K562 (cell line): ENCODE data around the gene PRKAR2B. TPM values are rescaled to one million over a fixed set of nuclear protein-coding genes. Genes with fewer than 3 reads are reported as not detected.
A peak's percentile ranks its signal among the peaks of the same experiment; 100 is the strongest.

Experiments
- ETV5 ChIP-seq: sonication (generic); formaldehyde crosslinking; IDR thresholded peaks from 2 replicates; pipeline ENCODE4 v1.4.0; 2020; ENCODE audit warnings: low read depth, mild to moderate bottlenecking, missing genetic modification reagents
- HDAC8 ChIP-seq: fragments of 450-650 bp; IDR thresholded peaks from 2 replicates; pipeline ENCODE4 v1.6.1; 2016; ENCODE audit warnings: mild to moderate bottlenecking, missing genetic modification characterization, moderate library complexity, missing compliant biosample characterization
- HLTF ChIP-seq: fragments of 450-650 bp; IDR thresholded peaks from 2 replicates; pipeline ENCODE4 v1.6.1; 2016
- PTBP1 ChIP-seq: fragments of 200-400 bp; formaldehyde crosslinking; IDR thresholded peaks from 2 replicates; pipeline ENCODE4 v1.6.1; 2017; ENCODE audit warnings: low read depth, low read length
- RAD21 ChIP-seq, 2 experiments: fragments of 250-450 bp in 1 of 2; fragments of 450-650 bp in 1 of 2; sonication (Bioruptor Pico) in 1 of 2; formaldehyde crosslinking in 1 of 2; IDR thresholded peaks in 1 of 2; conservative IDR thresholded peaks in 1 of 2; 2 replicates each; pipeline versions ENCODE4 v1.4.0 to v1.8.0; 2020 to 2022; ENCODE audit warnings: mild to moderate bottlenecking in 2 of 2, moderate library complexity in 1 of 2
- RCOR1 ChIP-seq, 2 experiments: IDR thresholded peaks; 2 replicates each; pipeline ENCODE4 v1.6.1; 2012; ENCODE audit warnings: low read depth in 2 of 2, low read length in 2 of 2, borderline replicate concordance in 1 of 2, improper control_type of control experiment in 1 of 2
- RHOXF2B ChIP-seq: fragments of 250-450 bp; sonication (Bioruptor Pico); conservative IDR thresholded peaks from 2 replicates; pipeline ENCODE4 v1.5.1; 2021
- TEAD4 ChIP-seq, 2 experiments: sonication (generic) in 1 of 2; formaldehyde crosslinking in 1 of 2; IDR thresholded peaks; 2 replicates each; pipeline versions ENCODE4 v1.6.1 to v1.8.0; 2012 to 2022; ENCODE audit warnings: borderline replicate concordance in 1 of 2, inconsistent platforms in 1 of 2, low read length in 1 of 2, mild to moderate bottlenecking in 1 of 2, missing genetic modification reagents in 1 of 2
- ZNF75A ChIP-seq: fragments of 450-650 bp; formaldehyde crosslinking; IDR thresholded peaks from 2 replicates; pipeline ENCODE4 v1.4.0; 2020; ENCODE audit warnings: mild to moderate bottlenecking
- polyA plus RNA-seq, 8 experiments: library from polyadenylated mRNA; depleted of rRNA in 4 of 8; stranded (reverse) in 5 of 8; unstranded in 3 of 8; fragments of >200 nt; fragmentation: Nextera tagmentation in 2 of 8; fragmentation: Illumina TruSeq in 1 of 8; extraction: Ambion mirVana in 2 of 8; extraction: Trizol in 1 of 8; gene quantifications; 2 replicates each; pipeline versions ENCODE4 v1.2.1 to v1.2.3, GENCODE V29; 2011 to 2014; ENCODE audit warnings: inconsistent platforms in 1 of 8, missing spikeins in 1 of 8
- total RNA-seq, 7 experiments: library from RNA; depleted of rRNA in 6 of 7; stranded (reverse); fragments of >200 nt in 6 of 7; fragmentation: Illumina TruSeq in 2 of 7; extraction: Trizol in 2 of 7; gene quantifications; 2 replicates each; pipeline versions ENCODE4 v1.2.1 to v1.2.3, GENCODE V29; 2011 to 2021; ENCODE audit warnings: low replicate concordance in 1 of 7
- TF ChIP-seq, protein P1 (sequence below): fragments of 450-650 bp; IDR thresholded peaks from 2 replicates; pipeline ENCODE4 v1.6.1; 2017; ENCODE audit warnings: antibody characterized with exemption, mild to moderate bottlenecking

Gene PRKAR2B
- total and polyA plus RNA-seq, 9 of the 15 experiments (the other 6 are each of a cell fraction or from before 2014, with no cell fraction given), result 59.0 to 173 (median 129) TPM

- TF ChIP-seq ETV5 (CRISPR knock-in tag), result peak; percentile 56
- TF ChIP-seq, protein P1, sequence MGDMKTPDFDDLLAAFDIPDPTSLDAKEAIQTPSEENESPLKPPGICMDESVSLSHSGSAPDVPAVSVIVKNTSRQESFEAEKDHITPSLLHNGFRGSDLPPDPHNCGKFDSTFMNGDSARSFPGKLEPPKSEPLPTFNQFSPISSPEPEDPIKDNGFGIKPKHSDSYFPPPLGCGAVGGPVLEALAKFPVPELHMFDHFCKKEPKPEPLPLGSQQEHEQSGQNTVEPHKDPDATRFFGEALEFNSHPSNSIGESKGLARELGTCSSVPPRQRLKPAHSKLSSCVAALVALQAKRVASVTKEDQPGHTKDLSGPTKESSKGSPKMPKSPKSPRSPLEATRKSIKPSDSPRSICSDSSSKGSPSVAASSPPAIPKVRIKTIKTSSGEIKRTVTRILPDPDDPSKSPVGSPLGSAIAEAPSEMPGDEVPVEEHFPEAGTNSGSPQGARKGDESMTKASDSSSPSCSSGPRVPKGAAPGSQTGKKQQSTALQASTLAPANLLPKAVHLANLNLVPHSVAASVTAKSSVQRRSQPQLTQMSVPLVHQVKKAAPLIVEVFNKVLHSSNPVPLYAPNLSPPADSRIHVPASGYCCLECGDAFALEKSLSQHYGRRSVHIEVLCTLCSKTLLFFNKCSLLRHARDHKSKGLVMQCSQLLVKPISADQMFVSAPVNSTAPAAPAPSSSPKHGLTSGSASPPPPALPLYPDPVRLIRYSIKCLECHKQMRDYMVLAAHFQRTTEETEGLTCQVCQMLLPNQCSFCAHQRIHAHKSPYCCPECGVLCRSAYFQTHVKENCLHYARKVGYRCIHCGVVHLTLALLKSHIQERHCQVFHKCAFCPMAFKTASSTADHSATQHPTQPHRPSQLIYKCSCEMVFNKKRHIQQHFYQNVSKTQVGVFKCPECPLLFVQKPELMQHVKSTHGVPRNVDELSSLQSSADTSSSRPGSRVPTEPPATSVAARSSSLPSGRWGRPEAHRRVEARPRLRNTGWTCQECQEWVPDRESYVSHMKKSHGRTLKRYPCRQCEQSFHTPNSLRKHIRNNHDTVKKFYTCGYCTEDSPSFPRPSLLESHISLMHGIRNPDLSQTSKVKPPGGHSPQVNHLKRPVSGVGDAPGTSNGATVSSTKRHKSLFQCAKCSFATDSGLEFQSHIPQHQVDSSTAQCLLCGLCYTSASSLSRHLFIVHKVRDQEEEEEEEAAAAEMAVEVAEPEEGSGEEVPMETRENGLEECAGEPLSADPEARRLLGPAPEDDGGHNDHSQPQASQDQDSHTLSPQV, result 0 out of 2 replicates have a peak, but pooled peaks have one; percentile 24
- TF ChIP-seq HLTF, result no peak
- no peak for TF ChIP-seq HDAC8 (tag)
- TF ChIP-seq RHOXF2B (CRISPR knock-in tag), result no peak
- TF ChIP-seq RCOR1 (IDR thresholded peaks at IDR 0.05; ENCODE audit: borderline replicate concordance in 1 of 2, low read depth in 2 of 2, low read length in 2 of 2), result peak in 1 of 2 experiments; percentile 81; a peak in 2 of 4 replicates
- TF ChIP-seq PTBP1, result no peak
- TF ChIP-seq TEAD4 (IDR thresholded peaks at IDR 0.05; ENCODE audit: low read length), result peak; percentile 62
- TF ChIP-seq TEAD4 (CRISPR knock-in tag; IDR thresholded peaks at IDR 0.05; ENCODE audit: borderline replicate concordance), result no peak
- no peak for TF ChIP-seq ZNF75A
- no peak for TF ChIP-seq RAD21 (CRISPR knock-in tag; conservative IDR thresholded peaks at IDR 0.05 in 1 of 2, IDR thresholded peaks at IDR 0.05 in 1 of 2)
Observed at GRCh38 chr7:107039199-107039900, 5.2 kb upstream of the PRKAR2B start (continued).
